K562 (cell line): ENCODE results near the gene HNMT. TPM values are rescaled to one million over a fixed set of nuclear protein-coding genes. Genes with fewer than 3 reads are reported as not detected.

Source experiments
- BCLAF1 ChIP-seq, 2 experiments: fragments of 450-650 bp in 1 of 2; IDR thresholded peaks; 2 replicates each; pipeline ENCODE4 v1.6.1; 2011 to 2017; ENCODE audit warnings: low read depth in 2 of 2, antibody characterized with exemption in 1 of 2, borderline replicate concordance in 1 of 2, low read length in 1 of 2, mild to moderate bottlenecking in 1 of 2, mixed read lengths in 1 of 2; ENCODE audit not compliant: control insufficient read depth in 1 of 2
- ETS1 ChIP-seq: conservative IDR thresholded peaks from 2 replicates; pipeline ENCODE4 v1.6.1; 2011; ENCODE audit warnings: low read depth, mild to moderate bottlenecking, low read length; ENCODE audit not compliant: control insufficient read depth
- FOXM1 ChIP-seq, 2 experiments: fragments of 450-650 bp in 1 of 2; sonication (generic) in 1 of 2; formaldehyde crosslinking in 1 of 2; IDR thresholded peaks; 2 replicates each; pipeline versions ENCODE4 v1.6.1 to v1.9.0; 2017 to 2022; ENCODE audit warnings: low read depth in 2 of 2, mild to moderate bottlenecking in 2 of 2, missing genetic modification reagents in 1 of 2, moderate library complexity in 1 of 2
- GTF2A2 ChIP-seq: IDR thresholded peaks from 2 replicates; pipeline ENCODE4 v1.6.1; 2016; ENCODE audit warnings: mild to moderate bottlenecking, missing genetic modification characterization, missing compliant biosample characterization
- MYBL2 ChIP-seq, 2 experiments: fragments of 450-650 bp in 1 of 2; sonication (generic) in 1 of 2; formaldehyde crosslinking in 1 of 2; IDR thresholded peaks; 2 replicates each; pipeline versions ENCODE4 v1.6.1 to v1.8.1; 2017 to 2022; ENCODE audit warnings: borderline replicate concordance in 1 of 2, inconsistent platforms in 1 of 2, low read depth in 1 of 2, mild to moderate bottlenecking in 1 of 2, missing genetic modification reagents in 1 of 2, moderate library complexity in 1 of 2
- NCOA4 ChIP-seq: fragments of 450-650 bp; IDR thresholded peaks from 2 replicates; pipeline ENCODE4 v1.6.1; 2018; ENCODE audit warnings: mild to moderate bottlenecking; ENCODE audit not compliant: partially characterized antibody
- SOX6 ChIP-seq: fragments of 450-650 bp; IDR thresholded peaks from 2 replicates; pipeline ENCODE4 v1.6.1; 2014; ENCODE audit warnings: mild to moderate bottlenecking
- TCFL5 ChIP-seq: fragments of 250-450 bp; sonication (Bioruptor Pico); conservative IDR thresholded peaks from 2 replicates; pipeline ENCODE4 v1.6.1; 2021; ENCODE audit warnings: mild to moderate bottlenecking, moderate library complexity, matching md5 sums
- VEZF1 ChIP-seq: fragments of 200-800 bp; sonication (Bioruptor generic); IDR thresholded peaks from 2 replicates; pipeline ENCODE4 v1.6.1; 2017; ENCODE audit warnings: missing genetic modification characterization, missing compliant biosample characterization
- ZBTB17 ChIP-seq: fragments of 450-650 bp; formaldehyde crosslinking; IDR thresholded peaks from 2 replicates; pipeline ENCODE4 v1.4.0; 2020; ENCODE audit warnings: mild to moderate bottlenecking
- ZNF217 ChIP-seq: sonication (generic); formaldehyde crosslinking; IDR thresholded peaks from 2 replicates; pipeline ENCODE4 v1.8.0; 2022; ENCODE audit warnings: mild to moderate bottlenecking, missing genetic modification reagents
- polyA plus RNA-seq, 8 experiments: library from polyadenylated mRNA; depleted of rRNA in 4 of 8; stranded (reverse) in 5 of 8; unstranded in 3 of 8; fragments of >200 nt; fragmentation: Nextera tagmentation in 2 of 8; fragmentation: Illumina TruSeq in 1 of 8; extraction: Ambion mirVana in 2 of 8; extraction: Trizol in 1 of 8; gene quantifications; 2 replicates each; pipeline versions ENCODE4 v1.2.1 to v1.2.3, GENCODE V29; 2011 to 2014; ENCODE audit warnings: inconsistent platforms in 1 of 8, missing spikeins in 1 of 8
- total RNA-seq, 7 experiments: library from RNA; depleted of rRNA in 6 of 7; stranded (reverse); fragments of >200 nt in 6 of 7; fragmentation: Illumina TruSeq in 2 of 7; extraction: Trizol in 2 of 7; gene quantifications; 2 replicates each; pipeline versions ENCODE4 v1.2.1 to v1.2.3, GENCODE V29; 2011 to 2021; ENCODE audit warnings: low replicate concordance in 1 of 7
- TF ChIP-seq, protein P1 (sequence below): fragments of 250-450 bp; sonication (Bioruptor Pico); IDR thresholded peaks from 2 replicates; pipeline ENCODE4 v1.5.0; 2021; ENCODE audit warnings: mild to moderate bottlenecking, moderate library complexity
- TF ChIP-seq, protein P2 (sequence below), 2 experiments: fragments of 450-650 bp in 1 of 2; sonication (generic) in 1 of 2; formaldehyde crosslinking; conservative IDR thresholded peaks; 2 replicates each; pipeline versions ENCODE4 v1.4.0 to v1.8.1; 2020 to 2022; ENCODE audit warnings: mild to moderate bottlenecking in 1 of 2, missing genetic modification reagents in 1 of 2

HNMT gene
- total and polyA plus RNA-seq, 9 of the 15 experiments (the other 6 are each of a cell fraction or from before 2014, with no cell fraction given), result 3.1 to 10.9 (median 5.3) TPM

DNA sequence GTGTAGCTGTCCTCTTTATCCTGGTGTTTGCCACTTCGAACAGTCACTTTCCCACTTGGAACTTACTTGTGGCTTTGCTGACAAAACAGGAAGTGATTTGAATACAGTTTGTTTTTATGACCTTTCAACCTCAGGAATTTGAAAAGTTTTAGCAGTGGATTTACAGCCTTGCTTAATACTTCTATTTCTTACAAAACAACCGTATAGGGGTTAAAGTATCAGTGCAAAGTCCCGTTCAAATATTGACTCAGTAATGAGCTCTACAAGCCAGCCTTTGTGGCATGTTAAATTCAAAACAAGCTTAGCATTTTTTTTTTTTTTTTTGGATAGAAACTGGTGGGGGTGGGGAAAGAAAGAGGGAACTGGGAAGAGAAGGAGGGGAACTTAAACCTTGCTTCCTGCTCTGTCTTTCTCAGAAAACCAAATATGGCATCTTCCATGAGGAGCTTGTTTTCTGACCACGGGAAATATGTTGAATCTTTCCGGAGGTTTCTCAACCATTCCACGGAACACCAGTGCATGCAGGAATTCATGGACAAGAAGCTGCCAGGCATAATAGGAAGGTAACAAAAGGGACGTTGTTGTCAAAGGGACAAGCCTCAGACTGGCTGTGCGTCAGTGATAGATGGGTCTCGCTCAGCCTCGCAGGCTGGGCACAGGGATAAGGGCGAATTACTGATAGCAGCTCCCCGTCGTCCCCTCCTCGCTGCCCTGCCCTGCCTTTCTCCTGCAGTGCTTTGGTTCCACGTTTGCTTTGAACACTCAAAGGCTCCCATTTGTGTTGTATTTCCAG, at the start of gene HNMT (continued):
- TF ChIP-seq, protein P1, sequence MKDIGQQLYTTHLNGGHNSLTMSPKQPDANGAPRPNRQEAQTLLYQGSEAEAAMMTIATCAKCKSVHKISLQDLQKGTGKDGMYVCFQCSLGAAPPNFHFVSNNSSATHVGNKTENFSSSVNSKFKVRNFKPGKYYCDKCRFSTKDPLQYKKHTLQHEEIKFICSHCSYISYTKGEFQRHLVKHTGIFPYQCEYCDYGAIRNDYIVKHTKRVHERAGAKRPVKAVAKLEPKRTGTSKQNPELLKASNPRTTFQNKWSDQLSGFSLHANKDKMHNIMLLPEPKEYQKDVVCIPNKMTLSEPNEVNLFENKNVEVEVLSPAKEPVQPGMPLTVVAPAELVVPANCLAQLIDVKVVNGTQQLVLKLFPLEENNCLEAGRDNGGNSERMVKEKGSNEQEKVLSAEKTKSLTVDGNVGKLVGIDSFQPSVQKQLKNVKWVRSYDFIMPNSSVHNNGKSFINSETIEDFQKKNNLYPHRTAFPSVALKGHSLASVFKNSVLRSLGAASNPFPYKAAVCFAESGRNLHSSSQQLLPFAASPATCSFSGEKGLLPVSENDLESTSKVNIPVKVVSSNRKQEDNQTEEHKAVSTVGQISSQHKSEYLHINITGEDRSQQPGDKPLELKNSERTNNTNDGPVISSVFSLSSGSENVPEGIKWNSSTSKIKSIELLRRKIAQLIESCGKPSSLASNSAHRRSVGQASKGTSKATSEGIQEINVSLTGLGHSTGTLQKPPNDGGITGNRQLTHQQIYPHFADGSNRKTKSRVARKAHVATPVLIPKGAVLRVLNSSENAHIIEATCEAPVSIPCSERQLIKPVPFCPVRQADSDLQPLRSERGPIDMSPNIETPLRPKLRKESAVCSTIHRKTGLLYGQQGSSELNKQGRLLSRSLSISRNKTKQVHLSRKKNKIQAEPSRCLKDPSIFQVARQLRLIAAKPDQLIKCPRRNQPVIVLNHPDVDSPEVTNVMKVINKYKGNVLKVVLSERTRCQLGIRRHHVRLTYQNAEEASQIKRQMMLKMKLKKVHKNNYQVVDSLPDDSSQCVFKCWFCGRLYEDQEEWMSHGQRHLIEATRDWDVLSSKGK, result no peak
- TF ChIP-seq SOX6, result peak; percentile 76
- TF ChIP-seq NCOA4, result no peak
- no peak for TF ChIP-seq BCLAF1 (IDR thresholded peaks at IDR 0.05; ENCODE audit: borderline replicate concordance in 1 of 2, control insufficient read depth in 1 of 2, low read depth in 2 of 2, low read length in 1 of 2)
- TF ChIP-seq ZNF217 (CRISPR knock-in tag), result no peak
- TF ChIP-seq TCFL5 (CRISPR knock-in tag), result no peak
- peak; percentile 48 for TF ChIP-seq VEZF1 (CRISPR knock-in tag)
- no peak for TF ChIP-seq ZBTB17 (CRISPR knock-in tag)
- TF ChIP-seq, protein P2, sequence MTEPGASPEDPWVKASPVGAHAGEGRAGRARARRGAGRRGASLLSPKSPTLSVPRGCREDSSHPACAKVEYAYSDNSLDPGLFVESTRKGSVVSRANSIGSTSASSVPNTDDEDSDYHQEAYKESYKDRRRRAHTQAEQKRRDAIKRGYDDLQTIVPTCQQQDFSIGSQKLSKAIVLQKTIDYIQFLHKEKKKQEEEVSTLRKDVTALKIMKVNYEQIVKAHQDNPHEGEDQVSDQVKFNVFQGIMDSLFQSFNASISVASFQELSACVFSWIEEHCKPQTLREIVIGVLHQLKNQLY (CRISPR knock-in tag; conservative IDR thresholded peaks at IDR 0.05), result no peak
- TF ChIP-seq MYBL2 (IDR thresholded peaks at IDR 0.05; ENCODE audit: low read depth), result no peak
- TF ChIP-seq MYBL2 (CRISPR knock-in tag; IDR thresholded peaks at IDR 0.05; ENCODE audit: borderline replicate concordance), result no peak
- TF ChIP-seq ETS1, result no peak
- TF ChIP-seq FOXM1 (IDR thresholded peaks at IDR 0.05; ENCODE audit: low read depth), result no peak
- no peak for TF ChIP-seq FOXM1 (CRISPR knock-in tag; IDR thresholded peaks at IDR 0.05; ENCODE audit: low read depth)
- no peak for TF ChIP-seq GTF2A2
